Liver (tissue), 9 donors: ENCODE data around the gene MARCHF3. TPM values are rescaled to one million over a fixed set of nuclear protein-coding genes. Genes with fewer than 3 reads are reported as not detected.

Experiments
- DNase-seq: peaks from one replicate; pipeline ENCODE4 v3.0.0-alpha.2; 2017; ENCODE audit warnings: low spot score
- H3K27ac ChIP-seq, 2 donors: one replicate each; pipeline ENCODE4 v1.7.0; 2013; ENCODE audit warnings: inconsistent platforms in 2 of 2, low read length in 2 of 2, control low read depth in 1 of 2, low read depth in 1 of 2, mild to moderate bottlenecking in 1 of 2
- H3K27me3 ChIP-seq, 4 donors: one replicate each; pipeline versions ENCODE4 v1.6.1 to v1.7.0; 2013; ENCODE audit warnings: low read length in 3 of 4, inconsistent platforms in 1 of 4, mild to moderate bottlenecking in 1 of 4, moderate library complexity in 1 of 4; ENCODE audit not compliant: control insufficient read depth in 4 of 4, insufficient read depth in 4 of 4
- H3K36me3 ChIP-seq, 4 donors: one replicate each; pipeline versions ENCODE4 v1.6.1 to v1.7.0; 2013; ENCODE audit warnings: low read length in 3 of 4, mild to moderate bottlenecking in 3 of 4, low read depth in 1 of 4, moderate library complexity in 1 of 4; ENCODE audit not compliant: control insufficient read depth in 4 of 4, insufficient read depth in 3 of 4
- H3K4me1 ChIP-seq, 4 donors: one replicate each; pipeline versions ENCODE4 v1.6.1 to v1.7.0; 2013; ENCODE audit warnings: low read length in 3 of 4, mild to moderate bottlenecking in 3 of 4, moderate library complexity in 1 of 4; ENCODE audit not compliant: control insufficient read depth in 4 of 4, insufficient read depth in 4 of 4
- H3K4me3 ChIP-seq, 3 donors: one replicate each; pipeline versions ENCODE4 v1.6.1 to v1.7.0; 2013; ENCODE audit warnings: low read length in 3 of 3, control low read depth in 1 of 3, low read depth in 1 of 3, mild to moderate bottlenecking in 1 of 3
- H3K9ac ChIP-seq, 2 donors: one replicate each; pipeline ENCODE4 v1.7.0; 2013; ENCODE audit warnings: low read length in 2 of 2, mild to moderate bottlenecking in 2 of 2, moderate library complexity in 2 of 2, control low read depth in 1 of 2, low read depth in 1 of 2
- H3K9me3 ChIP-seq, 4 donors: one replicate each; pipeline versions ENCODE4 v1.6.1 to v1.7.0; 2013; ENCODE audit warnings: low read length in 3 of 4; ENCODE audit not compliant: control insufficient read depth in 4 of 4
- CTCF ChIP-seq: fragments of 150-350 bp; IDR thresholded peaks from 2 replicates; pipeline ENCODE4 v1.5.1; 2017; ENCODE audit warnings: improper control_type of control experiment, low read depth, low read length; ENCODE audit not compliant: missing input control
- FOXA2 ChIP-seq: IDR thresholded peaks from 2 replicates; pipeline ENCODE4 v1.6.1; 2016; ENCODE audit warnings: antibody characterized with exemption
- HNF4A ChIP-seq, 2 donors: conservative IDR thresholded peaks; 2 replicates each; pipeline ENCODE4 v1.6.1; 2016; ENCODE audit warnings: antibody characterized with exemption in 2 of 2, mild to moderate bottlenecking in 2 of 2
- HNF4G ChIP-seq: IDR thresholded peaks from 2 replicates; pipeline ENCODE4 v1.6.1; 2016; ENCODE audit warnings: antibody characterized with exemption
- JUND ChIP-seq, 2 donors: IDR thresholded peaks; 2 replicates each; pipeline ENCODE4 v1.6.1; 2016; ENCODE audit warnings: antibody characterized with exemption in 2 of 2
- MAX ChIP-seq: IDR thresholded peaks from 2 replicates; pipeline ENCODE4 v1.6.1; 2016; ENCODE audit warnings: antibody characterized with exemption
- NR2F2 ChIP-seq: IDR thresholded peaks from 2 replicates; pipeline ENCODE4 v1.6.1; 2016; ENCODE audit warnings: antibody characterized with exemption
- RAD21 ChIP-seq, 2 donors: IDR thresholded peaks; 2 replicates each; pipeline ENCODE4 v1.6.1; 2016; ENCODE audit warnings: antibody characterized with exemption in 2 of 2, mild to moderate bottlenecking in 2 of 2
- REST ChIP-seq: IDR thresholded peaks from 2 replicates; pipeline ENCODE4 v1.6.1; 2016; ENCODE audit warnings: antibody characterized with exemption, mild to moderate bottlenecking
- RXRA ChIP-seq, 2 donors: IDR thresholded peaks; 2 replicates each; pipeline ENCODE4 v1.6.1; 2017 to 2018; ENCODE audit warnings: antibody characterized with exemption in 2 of 2, mild to moderate bottlenecking in 1 of 2
- SP1 ChIP-seq: IDR thresholded peaks from 2 replicates; pipeline ENCODE4 v1.6.1; 2018; ENCODE audit warnings: antibody characterized with exemption, mild to moderate bottlenecking
- TAF1 ChIP-seq: conservative IDR thresholded peaks from 2 replicates; pipeline ENCODE4 v1.6.1; 2016; ENCODE audit warnings: antibody characterized with exemption, mild to moderate bottlenecking
- YY1 ChIP-seq: IDR thresholded peaks from 2 replicates; pipeline ENCODE4 v1.6.1; 2016; ENCODE audit warnings: antibody characterized with exemption, mild to moderate bottlenecking
- ZBTB33 ChIP-seq: IDR thresholded peaks from 2 replicates; pipeline ENCODE4 v1.6.1; 2016; ENCODE audit warnings: antibody characterized with exemption
- WGBS: extraction: QIAGEN DNeasy Blood & Tissue Kit; methylation state at CpG from one replicate; pipeline ENCODE4 v1.1.7; 2013; 5-methylcytosine and 5-hydroxymethylcytosine counted together
- polyA plus RNA-seq, 2 donors: library from polyadenylated mRNA; stranded (reverse) in 1 of 2; unstranded in 1 of 2; fragments of 200-250 nt in 1 of 2; fragments of >200 nt in 1 of 2; fragmentation: Nextera tagmentation in 1 of 2; extraction: Ambion mirVana in 1 of 2; gene quantifications; one replicate each; pipeline versions ENCODE4 v1.2.1 to v1.2.3, GENCODE V29; 2013 to 2015
- total RNA-seq, 2 donors: library from RNA; depleted of rRNA; stranded (reverse); fragments of >200 nt; gene quantifications; one replicate each; pipeline ENCODE4 v1.2.3, GENCODE V29; 2014
- donor health status: healthy.
- donor health status: healthy.
- donor health status: healthy.
- donor health status: healthy.
- donor health status: healthy.

The MARCHF3 gene
- total and polyA plus RNA-seq, 4 donors, result 0.93 to 51.0 (median 1.4) TPM

DNA sequence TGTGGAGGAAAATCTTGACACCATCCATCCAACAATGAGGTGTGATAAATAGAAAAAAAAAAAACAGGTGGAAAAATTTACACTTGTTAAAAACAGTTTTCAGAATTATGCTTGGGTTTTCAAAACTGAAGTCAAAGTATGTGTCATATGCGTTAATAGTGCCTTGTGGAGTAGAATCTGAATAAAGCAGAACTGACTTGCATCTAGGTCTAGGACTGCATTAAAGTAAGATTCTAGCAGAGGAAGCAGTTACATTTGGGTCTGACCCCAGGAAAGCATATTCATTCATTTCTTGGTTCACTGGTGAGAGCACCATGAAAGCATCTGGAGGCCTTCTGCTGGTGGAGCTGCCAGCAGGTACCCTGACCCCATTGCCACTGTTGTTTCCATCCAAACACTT, 89.0 kb downstream of the MARCHF3 start:
- Histone ChIP-seq H3K4me3 (no peak overlapping the region), H3K9ac (no peak overlapping the region), H3K27me3 (no peaks in the 10 kb centered on the region), H3K4me1 (no peaks in the 10 kb centered on the region), H3K27ac (no peak overlapping the region), H3K36me3 (no peaks in the 10 kb centered on the region), H3K9me3 (no peaks in the 10 kb centered on the region)
- WGBS, result 99% methylated on average over 1 of the region's 1 CpG
- DNase-seq, result no peak
- TF ChIP-seq HNF4G (no peak), TAF1 (no peak), NR2F2 (no peak), ZBTB33 (no peak), FOXA2 (no peak), JUND (IDR thresholded peaks at IDR 0.05) (no peak), CTCF (no peak), RXRA (IDR thresholded peaks at IDR 0.05) (no peak), REST (no peak), SP1 (no peak), RAD21 (IDR thresholded peaks at IDR 0.05) (no peak), MAX (no peak), YY1 (no peak)

- H3K27ac ChIP-seq, result no peak overlapping the region
- DNase-seq, result no peak
- H3K4me1 ChIP-seq, result no peaks in the 10 kb centered on the region
- no peaks in the 10 kb centered on the region for H3K27me3 ChIP-seq
- no peak overlapping the region for H3K4me3 ChIP-seq
- 62% methylated on average over 5 of the region's 5 CpGs for WGBS
- H3K9me3 ChIP-seq, result no peaks in the 10 kb centered on the region
- no peak overlapping the region for H3K9ac ChIP-seq
- TF ChIP-seq RXRA (IDR thresholded peaks at IDR 0.05) (no peak), TAF1 (no peak), CTCF (no peak), HNF4A (conservative IDR thresholded peaks at IDR 0.05) (no peak), REST (no peak)
- H3K36me3 ChIP-seq, result no peaks in the 10 kb centered on the region
Observed at GRCh38 chr5:126939887-126940286, 90.5 kb downstream of the MARCHF3 start.
